GM12801 (cell line): ENCODE results near the gene LAMA4.

Source experiments
- TF ChIP-seq, protein P1 (sequence below): IDR thresholded peaks from one replicate; pipeline ENCODE4 v1.5.1; 2011; ENCODE audit warnings: control low read depth; ENCODE audit not compliant: insufficient read length; ENCODE audit errors: extremely low read depth

Gene LAMA4

DNA sequence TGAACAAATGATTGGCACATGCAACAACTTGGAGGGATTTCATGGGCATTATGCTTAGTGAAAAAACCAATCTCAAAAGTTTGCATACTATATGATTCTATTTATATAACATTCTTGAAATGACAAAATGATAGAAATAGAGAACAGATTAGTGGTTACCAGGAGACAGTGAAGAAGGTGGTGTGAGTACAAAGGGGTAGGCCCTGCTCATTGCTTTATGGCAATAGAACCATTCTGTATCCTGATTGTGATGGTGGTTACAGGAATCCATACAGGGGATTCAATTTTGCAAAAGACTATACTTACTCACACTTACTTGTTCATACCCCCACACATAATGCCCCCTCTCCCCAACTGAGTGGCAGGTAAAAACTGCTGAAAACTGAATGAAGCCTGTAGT, 30.2 kb upstream of the LAMA4 start:
- TF ChIP-seq, protein P1, sequence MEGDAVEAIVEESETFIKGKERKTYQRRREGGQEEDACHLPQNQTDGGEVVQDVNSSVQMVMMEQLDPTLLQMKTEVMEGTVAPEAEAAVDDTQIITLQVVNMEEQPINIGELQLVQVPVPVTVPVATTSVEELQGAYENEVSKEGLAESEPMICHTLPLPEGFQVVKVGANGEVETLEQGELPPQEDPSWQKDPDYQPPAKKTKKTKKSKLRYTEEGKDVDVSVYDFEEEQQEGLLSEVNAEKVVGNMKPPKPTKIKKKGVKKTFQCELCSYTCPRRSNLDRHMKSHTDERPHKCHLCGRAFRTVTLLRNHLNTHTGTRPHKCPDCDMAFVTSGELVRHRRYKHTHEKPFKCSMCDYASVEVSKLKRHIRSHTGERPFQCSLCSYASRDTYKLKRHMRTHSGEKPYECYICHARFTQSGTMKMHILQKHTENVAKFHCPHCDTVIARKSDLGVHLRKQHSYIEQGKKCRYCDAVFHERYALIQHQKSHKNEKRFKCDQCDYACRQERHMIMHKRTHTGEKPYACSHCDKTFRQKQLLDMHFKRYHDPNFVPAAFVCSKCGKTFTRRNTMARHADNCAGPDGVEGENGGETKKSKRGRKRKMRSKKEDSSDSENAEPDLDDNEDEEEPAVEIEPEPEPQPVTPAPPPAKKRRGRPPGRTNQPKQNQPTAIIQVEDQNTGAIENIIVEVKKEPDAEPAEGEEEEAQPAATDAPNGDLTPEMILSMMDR = no peak

GRCh38 chr6:112283621-112284020, 29.3 kb upstream of the LAMA4 start:
- TF ChIP-seq, protein P1 = no peak

- TF ChIP-seq, protein P1 = no peak
Measured at GRCh38 chr6:112281821-112282615, 27.7 kb upstream of the LAMA4 start.

DNA sequence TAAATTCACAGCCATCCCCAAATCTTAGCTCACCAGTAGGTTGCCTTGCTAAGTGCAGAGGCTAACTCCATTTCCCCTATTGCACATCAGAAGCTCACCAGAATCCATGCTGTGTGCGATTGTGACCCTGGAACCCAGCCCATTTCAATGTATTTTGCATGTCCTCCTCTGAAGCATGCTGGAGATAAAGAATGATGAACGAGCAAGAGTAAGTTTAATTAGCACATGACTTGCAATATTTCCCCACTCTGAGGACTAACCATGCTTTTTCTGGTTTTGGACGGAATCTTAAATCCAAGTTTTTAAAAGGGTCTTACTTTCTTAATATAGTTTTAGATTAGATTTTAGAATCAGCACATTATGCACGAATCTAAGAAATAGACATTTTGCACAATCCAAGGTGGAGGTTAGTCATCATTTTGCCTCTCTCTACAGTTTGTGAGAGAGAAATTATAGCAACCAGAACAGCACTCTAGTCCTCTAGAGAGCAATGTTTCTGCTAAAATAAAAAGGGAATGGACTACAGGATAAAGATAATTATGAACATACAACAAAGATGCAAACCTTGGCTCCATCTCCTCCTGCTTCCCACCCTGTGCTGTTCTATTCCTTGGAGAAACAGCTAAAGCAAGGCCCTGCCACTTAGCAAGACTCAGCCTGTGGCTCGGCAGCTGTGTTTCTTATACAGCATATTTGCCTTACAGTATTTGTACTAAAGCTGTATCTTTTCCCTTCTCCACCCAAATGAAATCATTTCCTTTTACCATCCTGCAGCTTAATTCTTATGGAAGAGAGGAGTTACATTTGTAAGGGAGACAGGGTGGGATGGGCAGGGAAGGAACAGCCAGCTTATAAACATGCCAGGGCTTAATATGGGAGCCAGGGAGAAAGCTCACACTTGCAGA, 24.9 kb upstream of the LAMA4 start:
- TF ChIP-seq, protein P1 = no peak

DNA sequence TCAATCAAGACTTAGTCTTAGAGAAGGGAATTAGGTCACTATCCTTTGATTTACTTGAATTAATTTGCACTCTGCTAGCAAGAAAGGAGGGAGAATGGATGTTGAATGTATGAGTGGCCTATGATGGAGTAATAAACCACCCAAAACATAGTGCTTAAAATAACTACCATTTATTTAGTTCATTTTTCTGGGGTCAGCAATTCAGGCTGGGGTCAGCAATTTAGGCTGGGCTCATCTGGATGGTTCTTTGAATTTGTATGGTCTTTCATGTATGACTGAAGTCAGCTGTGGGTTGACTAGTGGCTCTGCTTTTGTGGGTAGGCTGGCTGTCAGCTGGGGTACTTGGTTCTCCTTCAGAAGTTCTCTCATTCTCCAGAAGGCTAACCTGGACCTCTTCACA, 21.0 kb upstream of the LAMA4 start:
- TF ChIP-seq, protein P1 = no peak

- TF ChIP-seq, protein P1 = no peak
Measured at GRCh38 chr6:112274774-112275173, 20.4 kb upstream of the LAMA4 start.

DNA sequence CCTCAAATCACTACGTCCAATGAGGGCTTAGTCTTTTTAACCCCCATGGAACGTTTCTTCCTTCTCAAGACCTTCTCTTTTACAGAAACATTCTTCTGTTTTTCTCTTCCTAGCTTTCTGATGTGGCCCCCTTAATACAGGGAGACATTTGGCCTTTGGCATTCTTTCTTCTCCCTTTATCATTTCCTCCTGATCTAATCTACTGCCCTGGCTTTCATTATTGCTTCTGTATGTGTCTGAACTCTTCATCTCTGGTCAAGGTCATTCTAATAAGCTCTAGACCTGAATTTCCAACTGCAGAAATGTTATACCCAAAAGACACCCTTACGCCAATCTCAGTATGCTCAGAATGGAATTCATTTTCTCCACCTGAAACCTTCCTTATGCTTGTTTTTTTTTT, 18.4 kb upstream of the LAMA4 start:
- TF ChIP-seq, protein P1 = no peak
